HEK293 (cell line): ENCODE results near the gene PTK7.
A peak's percentile ranks its signal among the peaks of the same experiment; 100 is the strongest.

Experiments
- CTCF ChIA-PET: fragments of 350-600 bp; formaldehyde crosslinking; extraction: SDS; loops from one replicate; lab custom pipeline; 2021; ENCODE audit warnings: antibody characterized with exemption; lab: Yijun Ruan, JAX
- POLR2A ChIA-PET: fragments of 300-600 bp; formaldehyde crosslinking; extraction: SDS; loops from one replicate; lab custom pipeline; 2020; ENCODE audit warnings: antibody characterized with exemption, inconsistent platforms; lab: Yijun Ruan, JAX
- H3K27ac ChIP-seq: fragments of 200-500 bp; sonication (Bioruptor generic); 2 replicates; pipeline ENCODE4 v1.5.1; 2014; ENCODE audit warnings: low read depth, low read length, control low read depth, inconsistent platforms; ENCODE audit errors: extremely low read depth
- H3K36me3 ChIP-seq, 2 experiments: fragments of 200-500 bp in 1 of 2; sonication (Bioruptor generic) in 1 of 2; 1 replicate in 1 of 2; 2 replicates in 1 of 2; pipeline ENCODE4 v1.5.1; 2014 to 2017; ENCODE audit warnings: inconsistent platforms in 2 of 2, low read length in 2 of 2; ENCODE audit not compliant: control insufficient read depth in 2 of 2, insufficient read depth in 1 of 2
- H3K4me1 ChIP-seq: fragments of 200-500 bp; sonication (Bioruptor generic); 2 replicates; pipeline ENCODE4 v1.5.1; 2014; ENCODE audit warnings: mild to moderate bottlenecking, low read length, inconsistent platforms; ENCODE audit not compliant: control insufficient read depth, insufficient read depth
- H3K4me3 ChIP-seq: 2 replicates; pipeline ENCODE4 v1.5.1; 2011; ENCODE audit warnings: low read depth, mild to moderate bottlenecking, control low read depth, low read length, moderate library complexity
- H3K9me3 ChIP-seq: fragments of 200-500 bp; sonication (Bioruptor generic); 2 replicates; pipeline ENCODE4 v1.5.1; 2014; ENCODE audit warnings: low read depth, low read length, inconsistent platforms; ENCODE audit not compliant: control insufficient read depth, insufficient read depth
- BCL11A ChIP-seq: fragments of 450-650 bp; formaldehyde crosslinking; IDR thresholded peaks from 2 replicates; pipeline ENCODE4 v1.5.1; 2016; ENCODE audit warnings: low read depth, missing biosample characterization, missing genetic modification characterization
- GLIS2 ChIP-seq: fragments of 450-650 bp; formaldehyde crosslinking; IDR thresholded peaks from 2 replicates; pipeline ENCODE4 v1.5.1; 2016; ENCODE audit warnings: missing biosample characterization, missing genetic modification characterization
- IKZF3 ChIP-seq: fragments of 450-650 bp; IDR thresholded peaks from 2 replicates; pipeline ENCODE4 v1.5.0; 2018; ENCODE audit warnings: missing biosample characterization, mild to moderate bottlenecking, missing genetic modification characterization, moderate library complexity
- KLF16 ChIP-seq: fragments of 450-650 bp; formaldehyde crosslinking; IDR thresholded peaks from 2 replicates; pipeline ENCODE4 v1.5.1; 2017; ENCODE audit warnings: missing biosample characterization, missing genetic modification characterization
- KLF8 ChIP-seq: fragments of 450-650 bp; formaldehyde crosslinking; IDR thresholded peaks from 2 replicates; pipeline ENCODE4 v1.5.1; 2016; ENCODE audit warnings: missing biosample characterization, missing genetic modification characterization
- MZF1 ChIP-seq: fragments of 450-650 bp; formaldehyde crosslinking; IDR thresholded peaks from 2 replicates; pipeline ENCODE4 v1.5.1; 2017; ENCODE audit warnings: missing biosample characterization, missing genetic modification characterization, borderline replicate concordance
- SP7 ChIP-seq: fragments of 450-650 bp; formaldehyde crosslinking; IDR thresholded peaks from 2 replicates; pipeline ENCODE4 v1.5.1; 2016; ENCODE audit warnings: missing biosample characterization, missing genetic modification characterization
- WT1 ChIP-seq: fragments of 450-650 bp; formaldehyde crosslinking; IDR thresholded peaks from 2 replicates; pipeline ENCODE4 v1.5.1; 2016; ENCODE audit warnings: missing biosample characterization, missing genetic modification characterization
- YY2 ChIP-seq: fragments of 450-650 bp; formaldehyde crosslinking; IDR thresholded peaks from 2 replicates; pipeline ENCODE4 v1.5.1; 2016; ENCODE audit warnings: missing biosample characterization, missing genetic modification characterization
- ZBTB17 ChIP-seq: fragments of 450-650 bp; formaldehyde crosslinking; IDR thresholded peaks from 2 replicates; pipeline ENCODE4 v1.5.1; 2016; ENCODE audit warnings: missing biosample characterization, missing genetic modification characterization
- ZFP41 ChIP-seq: fragments of 450-650 bp; formaldehyde crosslinking; IDR thresholded peaks from 2 replicates; pipeline ENCODE4 v1.5.1; 2016; ENCODE audit warnings: missing biosample characterization, missing genetic modification characterization, borderline replicate concordance
- ZFP69B ChIP-seq: fragments of 450-650 bp; formaldehyde crosslinking; IDR thresholded peaks from 2 replicates; pipeline ENCODE4 v1.5.1; 2016; ENCODE audit warnings: missing biosample characterization, missing genetic modification characterization
- ZIC2 ChIP-seq: fragments of 450-650 bp; formaldehyde crosslinking; IDR thresholded peaks from 2 replicates; pipeline ENCODE4 v1.5.1; 2016; ENCODE audit warnings: missing biosample characterization, missing genetic modification characterization
- ZNF121 ChIP-seq: fragments of 450-650 bp; formaldehyde crosslinking; IDR thresholded peaks from 2 replicates; pipeline ENCODE4 v1.5.1; 2016; ENCODE audit warnings: missing biosample characterization, missing genetic modification characterization
- ZNF24 ChIP-seq: fragments of 450-650 bp; formaldehyde crosslinking; IDR thresholded peaks from 2 replicates; pipeline ENCODE4 v1.5.1; 2016; ENCODE audit warnings: missing biosample characterization, missing genetic modification characterization
- ZNF335 ChIP-seq: fragments of 450-650 bp; formaldehyde crosslinking; conservative IDR thresholded peaks from 2 replicates; pipeline ENCODE4 v1.5.1; 2016; ENCODE audit warnings: missing biosample characterization, missing genetic modification characterization
- ZNF350 ChIP-seq: fragments of 450-650 bp; formaldehyde crosslinking; IDR thresholded peaks from 2 replicates; pipeline ENCODE4 v1.5.0; 2017; ENCODE audit warnings: missing biosample characterization, mild to moderate bottlenecking, missing genetic modification characterization
- ZNF366 ChIP-seq: fragments of 450-650 bp; formaldehyde crosslinking; conservative IDR thresholded peaks from 2 replicates; pipeline ENCODE4 v1.5.1; 2016; ENCODE audit warnings: missing biosample characterization, missing genetic modification characterization
- ZNF521 ChIP-seq: fragments of 450-650 bp; formaldehyde crosslinking; IDR thresholded peaks from 2 replicates; pipeline ENCODE4 v1.5.1; 2017; ENCODE audit warnings: missing biosample characterization, mild to moderate bottlenecking, missing genetic modification characterization
- ZNF529 ChIP-seq: fragments of 450-650 bp; formaldehyde crosslinking; IDR thresholded peaks from 2 replicates; pipeline ENCODE4 v1.5.1; 2017; ENCODE audit warnings: missing genetic modification characterization, missing biosample characterization; ENCODE audit not compliant: insufficient replicate concordance
- ZNF596 ChIP-seq: fragments of 450-650 bp; IDR thresholded peaks from 2 replicates; pipeline ENCODE4 v1.5.0; 2018; ENCODE audit warnings: missing biosample characterization, mild to moderate bottlenecking, missing genetic modification characterization, moderate library complexity
- ZNF843 ChIP-seq: fragments of 450-650 bp; formaldehyde crosslinking; IDR thresholded peaks from 2 replicates; pipeline ENCODE4 v1.5.1; 2016; ENCODE audit warnings: missing biosample characterization, missing genetic modification characterization
- ZSCAN30 ChIP-seq: fragments of 450-650 bp; IDR thresholded peaks from 2 replicates; pipeline ENCODE4 v1.5.1; 2018; ENCODE audit warnings: missing biosample characterization, mild to moderate bottlenecking, missing genetic modification characterization, moderate library complexity
- TF ChIP-seq, protein P1 (sequence below): fragments of 450-650 bp; formaldehyde crosslinking; IDR thresholded peaks from 2 replicates; pipeline ENCODE4 v1.5.1; 2016; ENCODE audit warnings: missing biosample characterization, missing genetic modification characterization, low read depth
- TF ChIP-seq, protein P2 (sequence below): fragments of 450-650 bp; formaldehyde crosslinking; IDR thresholded peaks from 2 replicates; pipeline ENCODE4 v1.5.1; 2016; ENCODE audit warnings: missing biosample characterization, missing genetic modification characterization
- TF ChIP-seq, protein P3 (sequence below): fragments of 450-650 bp; formaldehyde crosslinking; IDR thresholded peaks from 2 replicates; pipeline ENCODE4 v1.5.1; 2017; ENCODE audit warnings: missing biosample characterization, missing genetic modification characterization

The PTK7 gene

DNA sequence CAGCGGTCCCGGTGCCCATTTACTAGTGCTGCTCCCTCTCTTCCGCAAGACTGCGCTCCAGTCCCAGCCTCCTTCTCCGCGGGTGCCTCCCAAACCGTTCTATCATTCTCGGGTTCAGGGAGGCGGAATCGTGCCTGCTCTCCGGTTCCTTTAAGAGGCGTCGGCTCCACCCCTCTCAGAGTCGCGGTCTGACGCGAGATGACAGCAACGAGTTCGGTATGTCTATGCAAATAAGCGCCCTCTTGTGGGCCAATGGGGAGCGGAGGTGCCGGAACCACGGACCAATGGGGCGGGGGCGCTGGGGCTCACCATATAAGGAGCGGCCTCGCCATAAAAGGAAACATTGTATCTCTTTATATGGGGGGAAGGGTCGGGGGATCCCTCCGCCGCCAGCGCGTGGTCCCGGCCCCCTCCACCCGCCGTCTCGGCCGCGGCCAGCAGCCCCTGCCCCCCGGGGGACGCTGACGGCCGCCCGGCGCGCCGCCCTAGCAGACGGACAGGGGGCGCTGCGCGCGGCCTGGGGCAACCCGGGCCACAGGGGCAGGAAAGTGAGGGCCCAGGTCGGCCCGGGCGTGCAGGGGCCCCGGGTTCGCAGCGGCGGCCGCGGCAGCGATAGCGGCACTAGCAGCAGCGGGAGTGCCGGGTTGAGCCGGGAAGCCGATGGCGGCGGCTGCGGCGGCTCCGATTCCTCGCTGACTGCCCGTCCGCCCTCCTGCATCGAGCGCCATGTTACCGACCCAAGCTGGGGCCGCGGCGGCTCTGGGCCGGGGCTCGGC, 95.0 kb downstream of the PTK7 start, which contains the start of gene SRF (continued):
- TF ChIP-seq ZNF596 (tag by site-specific recombination) = peak; percentile 65
- TF ChIP-seq ZNF521 = no peak

DNA sequence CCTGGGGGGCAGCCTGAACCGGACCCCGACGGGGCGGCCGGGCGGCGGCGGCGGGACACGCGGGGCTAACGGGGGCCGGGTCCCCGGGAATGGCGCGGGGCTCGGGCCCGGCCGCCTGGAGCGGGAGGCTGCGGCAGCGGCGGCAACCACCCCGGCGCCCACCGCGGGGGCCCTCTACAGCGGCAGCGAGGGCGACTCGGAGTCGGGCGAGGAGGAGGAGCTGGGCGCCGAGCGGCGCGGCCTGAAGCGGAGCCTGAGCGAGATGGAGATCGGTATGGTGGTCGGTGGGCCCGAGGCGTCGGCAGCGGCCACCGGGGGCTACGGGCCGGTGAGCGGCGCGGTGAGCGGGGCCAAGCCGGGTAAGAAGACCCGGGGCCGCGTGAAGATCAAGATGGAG, 95.6 kb downstream of the PTK7 start:
- Histone ChIP-seq H3K36me3 (peaks cover 16 to 25% of the 10 kb centered on the region in 2 experiments; a peak in 2 of 3 replicates), H3K9me3 (no peaks in the 10 kb centered on the region), H3K4me3 (peak overlapping the region; percentile 82), H3K4me1 (peaks cover 15% of the 10 kb centered on the region), H3K27ac (peak overlapping the region; percentile 98)
- CTCF ChIA-PET = interaction anchor here (0.6 to 2.6 kb wide), 6 partner anchors 9 to 385 kb away, joined by 3 to 11 read pairs (median 4); partner anchors contain the start of genes CUL9 and DNPH1
- POLR2A ChIA-PET = interaction anchor here (1.0 to 2.4 kb wide), 4 partner anchors 9 to 242 kb away, joined by 4 to 12 read pairs (median 4); partner anchors contain the start of genes CNPY3 and CUL9
- TF ChIP-seq GLIS2 (tag by site-specific recombination) (no peak), ZNF843 (tag by site-specific recombination) (no peak), ZNF350 (no peak)

DNA sequence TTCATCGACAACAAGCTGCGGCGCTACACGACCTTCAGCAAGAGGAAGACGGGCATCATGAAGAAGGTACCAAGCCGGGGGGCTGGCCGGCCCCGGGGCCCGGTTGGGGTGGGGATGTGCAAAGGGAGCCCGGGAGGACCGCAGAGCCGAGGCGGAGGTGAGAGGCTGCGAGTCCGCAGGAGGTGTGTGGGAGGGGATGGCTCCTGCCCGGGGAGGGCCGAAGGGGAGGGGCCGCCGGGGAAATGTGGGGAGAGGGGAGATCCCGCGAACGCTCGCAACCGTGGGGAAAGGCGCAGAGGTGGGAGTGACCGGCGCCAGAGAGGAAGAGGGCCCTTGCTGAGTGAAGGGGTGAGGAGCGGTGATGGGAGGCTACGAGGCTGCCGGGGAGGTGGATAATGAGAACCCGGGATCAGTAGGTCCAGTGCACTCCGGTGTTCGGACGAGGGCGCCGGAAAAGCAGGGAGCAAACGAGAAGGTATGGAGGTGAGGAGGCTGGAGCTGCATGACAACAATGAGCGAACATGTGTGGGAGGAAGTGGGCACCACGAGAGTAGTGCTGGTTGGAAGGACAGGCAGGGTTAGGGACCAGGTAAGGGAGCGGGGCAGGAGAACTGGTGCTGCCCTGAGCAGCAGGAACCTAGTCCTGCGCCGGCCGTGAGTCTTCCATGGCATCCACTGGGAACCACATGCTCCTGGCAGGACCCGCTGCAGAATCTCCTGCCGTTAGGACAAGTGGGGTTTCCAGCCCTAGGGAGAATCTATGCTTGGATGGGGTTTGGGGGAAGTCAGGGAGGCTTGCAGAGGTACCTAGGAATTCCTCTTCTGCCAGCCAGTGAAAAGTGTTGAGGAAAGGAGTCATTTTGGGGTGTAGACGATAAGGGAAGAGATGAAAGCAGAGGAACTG, 96.2 kb downstream of the PTK7 start:
- peak overlapping the region; percentile 98 for H3K27ac ChIP-seq
- H3K4me3 ChIP-seq = peak overlapping the region; percentile 82
- ChIA-PET CTCF (interaction anchor here (0.6 to 2.6 kb wide), 9 partner anchors 8 to 420 kb away, joined by 3 to 11 read pairs (median 4); partner anchors contain the start of genes CUL9 and DNPH1), POLR2A (interaction anchor here (1.0 to 2.4 kb wide), 5 partner anchors 9 to 243 kb away, joined by 4 to 12 read pairs (median 4); partner anchors contain the start of genes CNPY3, CUL9, KLHDC3 and MEA1)
- no peaks in the 10 kb centered on the region for H3K9me3 ChIP-seq
- H3K4me1 ChIP-seq = peaks cover 15% of the 10 kb centered on the region
- peaks cover 17 to 31% of the 10 kb centered on the region in 2 experiments for H3K36me3 ChIP-seq
- TF ChIP-seq ZSCAN30 (tag by site-specific recombination) = peak; percentile 69
- TF ChIP-seq ZIC2 (tag by site-specific recombination) = peak; percentile 61
- no peak for TF ChIP-seq MZF1 (tag by site-specific recombination)
- TF ChIP-seq, protein P1, sequence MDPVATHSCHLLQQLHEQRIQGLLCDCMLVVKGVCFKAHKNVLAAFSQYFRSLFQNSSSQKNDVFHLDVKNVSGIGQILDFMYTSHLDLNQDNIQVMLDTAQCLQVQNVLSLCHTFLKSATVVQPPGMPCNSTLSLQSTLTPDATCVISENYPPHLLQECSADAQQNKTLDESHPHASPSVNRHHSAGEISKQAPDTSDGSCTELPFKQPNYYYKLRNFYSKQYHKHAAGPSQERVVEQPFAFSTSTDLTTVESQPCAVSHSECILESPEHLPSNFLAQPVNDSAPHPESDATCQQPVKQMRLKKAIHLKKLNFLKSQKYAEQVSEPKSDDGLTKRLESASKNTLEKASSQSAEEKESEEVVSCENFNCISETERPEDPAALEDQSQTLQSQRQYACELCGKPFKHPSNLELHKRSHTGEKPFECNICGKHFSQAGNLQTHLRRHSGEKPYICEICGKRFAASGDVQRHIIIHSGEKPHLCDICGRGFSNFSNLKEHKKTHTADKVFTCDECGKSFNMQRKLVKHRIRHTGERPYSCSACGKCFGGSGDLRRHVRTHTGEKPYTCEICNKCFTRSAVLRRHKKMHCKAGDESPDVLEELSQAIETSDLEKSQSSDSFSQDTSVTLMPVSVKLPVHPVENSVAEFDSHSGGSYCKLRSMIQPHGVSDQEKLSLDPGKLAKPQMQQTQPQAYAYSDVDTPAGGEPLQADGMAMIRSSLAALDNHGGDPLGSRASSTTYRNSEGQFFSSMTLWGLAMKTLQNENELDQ (tag by site-specific recombination) = no peak
- TF ChIP-seq WT1 (tag by site-specific recombination) = peak; percentile 77
- 0 out of 2 replicates have a peak, but pooled peaks have one; percentile 73 for TF ChIP-seq KLF8 (tag by site-specific recombination)
- no peak for TF ChIP-seq ZNF529 (tag by site-specific recombination)
- TF ChIP-seq, protein P2, sequence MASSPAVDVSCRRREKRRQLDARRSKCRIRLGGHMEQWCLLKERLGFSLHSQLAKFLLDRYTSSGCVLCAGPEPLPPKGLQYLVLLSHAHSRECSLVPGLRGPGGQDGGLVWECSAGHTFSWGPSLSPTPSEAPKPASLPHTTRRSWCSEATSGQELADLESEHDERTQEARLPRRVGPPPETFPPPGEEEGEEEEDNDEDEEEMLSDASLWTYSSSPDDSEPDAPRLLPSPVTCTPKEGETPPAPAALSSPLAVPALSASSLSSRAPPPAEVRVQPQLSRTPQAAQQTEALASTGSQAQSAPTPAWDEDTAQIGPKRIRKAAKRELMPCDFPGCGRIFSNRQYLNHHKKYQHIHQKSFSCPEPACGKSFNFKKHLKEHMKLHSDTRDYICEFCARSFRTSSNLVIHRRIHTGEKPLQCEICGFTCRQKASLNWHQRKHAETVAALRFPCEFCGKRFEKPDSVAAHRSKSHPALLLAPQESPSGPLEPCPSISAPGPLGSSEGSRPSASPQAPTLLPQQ (tag by site-specific recombination) = peak; percentile 48; the same call in 1 of the 2 replicates
- 0 out of 2 replicates have a peak, but pooled peaks have one; percentile 41 for TF ChIP-seq ZNF121 (tag by site-specific recombination)
- no peak for TF ChIP-seq ZFP41
- TF ChIP-seq IKZF3 (tag by site-specific recombination) = peak; percentile 59
- peak; percentile 49; the same call in 1 of the 2 replicates for TF ChIP-seq ZNF24 (tag by site-specific recombination)
- peak; percentile 86 for TF ChIP-seq ZNF366
- TF ChIP-seq ZFP69B (tag by site-specific recombination) = peak; percentile 25
- TF ChIP-seq BCL11A (tag by site-specific recombination) = 0 out of 2 replicates have a peak, but pooled peaks have one; percentile 54
- 0 out of 2 replicates have a peak, but pooled peaks have one; percentile 9 for TF ChIP-seq YY2 (tag by site-specific recombination)
- TF ChIP-seq, protein P3, sequence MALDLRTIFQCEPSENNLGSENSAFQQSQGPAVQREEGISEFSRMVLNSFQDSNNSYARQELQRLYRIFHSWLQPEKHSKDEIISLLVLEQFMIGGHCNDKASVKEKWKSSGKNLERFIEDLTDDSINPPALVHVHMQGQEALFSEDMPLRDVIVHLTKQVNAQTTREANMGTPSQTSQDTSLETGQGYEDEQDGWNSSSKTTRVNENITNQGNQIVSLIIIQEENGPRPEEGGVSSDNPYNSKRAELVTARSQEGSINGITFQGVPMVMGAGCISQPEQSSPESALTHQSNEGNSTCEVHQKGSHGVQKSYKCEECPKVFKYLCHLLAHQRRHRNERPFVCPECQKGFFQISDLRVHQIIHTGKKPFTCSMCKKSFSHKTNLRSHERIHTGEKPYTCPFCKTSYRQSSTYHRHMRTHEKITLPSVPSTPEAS (tag by site-specific recombination) = no peak
- TF ChIP-seq ZNF335 = peak; percentile 97
- TF ChIP-seq KLF16 (tag by site-specific recombination) = peak; percentile 76
- peak; percentile 69 for TF ChIP-seq SP7 (tag by site-specific recombination)
- TF ChIP-seq ZBTB17 (tag by site-specific recombination) = peak; percentile 77
